ENCODE measurements around the gene HS3ST2.

HS3ST2 gene

DNA sequence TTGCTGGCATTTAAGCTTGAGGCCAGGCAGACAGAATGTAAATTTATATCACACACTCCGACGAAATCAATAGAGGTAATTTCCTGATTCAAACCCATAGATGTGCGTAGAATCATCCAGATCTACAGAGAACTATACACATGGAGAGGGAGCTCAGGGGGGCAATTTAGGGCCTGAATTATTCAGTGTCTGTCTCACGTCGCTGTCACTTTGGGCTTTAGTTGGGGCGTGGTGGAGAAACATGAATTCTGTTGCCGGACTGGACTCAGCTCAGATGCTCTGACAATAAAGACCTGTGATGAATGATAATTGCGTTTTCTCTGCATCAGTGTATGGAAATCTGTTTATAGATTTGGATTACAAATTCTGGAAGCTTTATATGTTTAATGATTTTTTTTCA is 32.5 kb upstream of the HS3ST2 start:
- POLR2A ChIA-PET: no interaction called here
- H3K4me1 ChIP-seq (ENCODE audit: control insufficient read depth, insufficient read depth, low read length): no peaks in the 10 kb centered on the region
- H3K27ac ChIP-seq (ENCODE audit: extremely low read depth, low read depth, low read length): no peak overlapping the region
- TF ChIP-seq, protein P1, sequence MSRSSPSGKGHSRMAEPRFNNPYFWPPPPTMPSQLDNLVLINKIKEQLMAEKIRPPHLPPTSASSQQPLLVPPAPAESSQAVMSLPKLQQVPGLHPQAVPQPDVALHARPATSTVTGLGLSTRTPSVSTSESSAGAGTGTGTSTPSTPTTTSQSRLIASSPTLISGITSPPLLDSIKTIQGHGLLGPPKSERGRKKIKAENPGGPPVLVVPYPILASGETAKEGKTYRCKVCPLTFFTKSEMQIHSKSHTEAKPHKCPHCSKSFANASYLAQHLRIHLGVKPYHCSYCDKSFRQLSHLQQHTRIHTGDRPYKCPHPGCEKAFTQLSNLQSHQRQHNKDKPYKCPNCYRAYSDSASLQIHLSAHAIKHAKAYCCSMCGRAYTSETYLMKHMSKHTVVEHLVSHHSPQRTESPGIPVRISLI (tag by site-specific recombination; IDR thresholded peaks at IDR 0.05): no peak
- TF ChIP-seq, protein P2, sequence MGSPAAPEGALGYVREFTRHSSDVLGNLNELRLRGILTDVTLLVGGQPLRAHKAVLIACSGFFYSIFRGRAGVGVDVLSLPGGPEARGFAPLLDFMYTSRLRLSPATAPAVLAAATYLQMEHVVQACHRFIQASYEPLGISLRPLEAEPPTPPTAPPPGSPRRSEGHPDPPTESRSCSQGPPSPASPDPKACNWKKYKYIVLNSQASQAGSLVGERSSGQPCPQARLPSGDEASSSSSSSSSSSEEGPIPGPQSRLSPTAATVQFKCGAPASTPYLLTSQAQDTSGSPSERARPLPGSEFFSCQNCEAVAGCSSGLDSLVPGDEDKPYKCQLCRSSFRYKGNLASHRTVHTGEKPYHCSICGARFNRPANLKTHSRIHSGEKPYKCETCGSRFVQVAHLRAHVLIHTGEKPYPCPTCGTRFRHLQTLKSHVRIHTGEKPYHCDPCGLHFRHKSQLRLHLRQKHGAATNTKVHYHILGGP (tag by site-specific recombination; IDR thresholded peaks at IDR 0.05): no peak
- TF ChIP-seq ZNF610 (tag by site-specific recombination; IDR thresholded peaks at IDR 0.05; ENCODE audit: borderline replicate concordance) (no peak), TRIM28 (IDR thresholded peaks at IDR 0.05; ENCODE audit: borderline replicate concordance, low read length) (no peak), ZNF791 (tag by site-specific recombination; IDR thresholded peaks at IDR 0.05) (no peak), ZBTB48 (tag by site-specific recombination; IDR thresholded peaks at IDR 0.05) (no peak), ZNF302 (tag by site-specific recombination; IDR thresholded peaks at IDR 0.05; ENCODE audit: low read depth) (no peak), ZNF473 (tag by site-specific recombination; IDR thresholded peaks at IDR 0.05) (no peak), ZNF292 (tag by site-specific recombination; IDR thresholded peaks at IDR 0.05; ENCODE audit: borderline replicate concordance, low read depth) (no peak), ZNF266 (tag by site-specific recombination; IDR thresholded peaks at IDR 0.05; ENCODE audit: low read depth) (no peak), ZNF626 (tag by site-specific recombination; IDR thresholded peaks at IDR 0.05) (no peak)
- TF ChIP-seq, protein P3, sequence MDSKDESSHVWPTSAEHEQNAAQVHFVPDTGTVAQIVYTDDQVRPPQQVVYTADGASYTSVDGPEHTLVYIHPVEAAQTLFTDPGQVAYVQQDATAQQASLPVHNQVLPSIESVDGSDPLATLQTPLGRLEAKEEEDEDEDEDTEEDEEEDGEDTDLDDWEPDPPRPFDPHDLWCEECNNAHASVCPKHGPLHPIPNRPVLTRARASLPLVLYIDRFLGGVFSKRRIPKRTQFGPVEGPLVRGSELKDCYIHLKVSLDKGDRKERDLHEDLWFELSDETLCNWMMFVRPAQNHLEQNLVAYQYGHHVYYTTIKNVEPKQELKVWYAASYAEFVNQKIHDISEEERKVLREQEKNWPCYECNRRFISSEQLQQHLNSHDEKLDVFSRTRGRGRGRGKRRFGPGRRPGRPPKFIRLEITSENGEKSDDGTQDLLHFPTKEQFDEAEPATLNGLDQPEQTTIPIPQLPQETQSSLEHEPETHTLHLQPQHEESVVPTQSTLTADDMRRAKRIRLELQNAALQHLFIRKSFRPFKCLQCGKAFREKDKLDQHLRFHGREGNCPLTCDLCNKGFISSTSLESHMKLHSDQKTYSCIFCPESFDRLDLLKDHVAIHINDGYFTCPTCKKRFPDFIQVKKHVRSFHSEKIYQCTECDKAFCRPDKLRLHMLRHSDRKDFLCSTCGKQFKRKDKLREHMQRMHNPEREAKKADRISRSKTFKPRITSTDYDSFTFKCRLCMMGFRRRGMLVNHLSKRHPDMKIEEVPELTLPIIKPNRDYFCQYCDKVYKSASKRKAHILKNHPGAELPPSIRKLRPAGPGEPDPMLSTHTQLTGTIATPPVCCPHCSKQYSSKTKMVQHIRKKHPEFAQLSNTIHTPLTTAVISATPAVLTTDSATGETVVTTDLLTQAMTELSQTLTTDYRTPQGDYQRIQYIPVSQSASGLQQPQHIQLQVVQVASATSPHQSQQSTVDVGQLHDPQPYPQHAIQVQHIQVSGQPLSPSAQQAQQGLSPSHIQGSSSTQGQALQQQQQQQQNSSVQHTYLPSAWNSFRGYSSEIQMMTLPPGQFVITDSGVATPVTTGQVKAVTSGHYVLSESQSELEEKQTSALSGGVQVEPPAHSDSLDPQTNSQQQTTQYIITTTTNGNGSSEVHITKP (tag by site-specific recombination; IDR thresholded peaks at IDR 0.05): no peak
- TF ChIP-seq, protein P4, sequence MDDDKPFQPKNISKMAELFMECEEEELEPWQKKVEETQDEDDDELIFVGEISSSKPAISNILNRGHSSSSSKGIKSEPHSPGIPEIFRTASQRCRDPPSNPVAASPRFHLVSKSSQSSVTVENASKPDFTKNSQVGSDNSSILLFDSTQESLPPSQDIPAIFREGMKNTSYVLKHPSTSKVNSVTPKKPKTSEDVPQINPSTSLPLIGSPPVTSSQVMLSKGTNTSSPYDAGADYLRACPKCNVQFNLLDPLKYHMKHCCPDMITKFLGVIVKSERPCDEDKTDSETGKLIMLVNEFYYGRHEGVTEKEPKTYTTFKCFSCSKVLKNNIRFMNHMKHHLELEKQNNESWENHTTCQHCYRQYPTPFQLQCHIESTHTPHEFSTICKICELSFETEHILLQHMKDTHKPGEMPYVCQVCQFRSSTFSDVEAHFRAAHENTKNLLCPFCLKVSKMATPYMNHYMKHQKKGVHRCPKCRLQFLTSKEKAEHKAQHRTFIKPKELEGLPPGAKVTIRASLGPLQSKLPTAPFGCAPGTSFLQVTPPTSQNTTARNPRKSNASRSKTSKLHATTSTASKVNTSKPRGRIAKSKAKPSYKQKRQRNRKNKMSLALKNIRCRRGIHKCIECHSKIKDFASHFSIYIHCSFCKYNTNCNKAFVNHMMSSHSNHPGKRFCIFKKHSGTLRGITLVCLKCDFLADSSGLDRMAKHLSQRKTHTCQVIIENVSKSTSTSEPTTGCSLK (tag by site-specific recombination; IDR thresholded peaks at IDR 0.05): no peak
- no peak overlapping the region for H3K4me3 ChIP-seq (ENCODE audit: low read depth, low read length)
- CTCF ChIA-PET: no interaction called here
- no peaks in the 10 kb centered on the region for H3K9me3 ChIP-seq (ENCODE audit: control insufficient read depth, insufficient read depth, low read depth, low read length)
- H3K36me3 ChIP-seq (ENCODE audit: control insufficient read depth in 2 of 2, insufficient read depth in 1 of 2, low read length in 2 of 2): no peaks in the 10 kb centered on the region

DNA sequence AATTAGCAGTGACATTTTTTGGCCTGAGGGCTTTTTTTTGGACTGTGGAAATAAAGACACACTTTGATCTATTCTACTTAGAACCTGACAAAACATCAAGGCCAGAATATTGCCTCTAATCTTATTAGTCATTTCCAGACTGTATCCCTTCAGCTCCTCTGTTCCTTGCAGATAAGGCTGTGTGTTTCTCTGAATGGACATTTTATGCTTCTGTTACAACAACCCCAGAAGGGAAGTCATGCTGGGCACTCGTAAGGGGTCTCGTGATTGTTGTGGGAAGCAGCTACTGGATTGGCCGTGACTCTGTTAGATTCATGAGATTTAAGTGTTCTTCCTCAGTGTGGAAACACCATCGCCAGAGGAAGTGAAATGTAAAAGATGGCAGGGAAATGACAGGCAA is 31.6 kb upstream of the HS3ST2 start:
- no peak overlapping the region for H3K4me3 ChIP-seq (ENCODE audit: low read depth, low read length)
- no peaks in the 10 kb centered on the region for H3K4me1 ChIP-seq (ENCODE audit: control insufficient read depth, insufficient read depth, low read length)
- H3K36me3 ChIP-seq (ENCODE audit: control insufficient read depth in 2 of 2, insufficient read depth in 1 of 2, low read length in 2 of 2): no peaks in the 10 kb centered on the region
- no peaks in the 10 kb centered on the region for H3K9me3 ChIP-seq (ENCODE audit: control insufficient read depth, insufficient read depth, low read depth, low read length)
- no peak for TF ChIP-seq ZNF658 (tag by site-specific recombination; IDR thresholded peaks at IDR 0.05)
- TF ChIP-seq TCF7L2 (IDR thresholded peaks at IDR 0.05; ENCODE audit: borderline replicate concordance, low read depth, low read length): peak; percentile 71; the same call in 1 of the 2 replicates
- TF ChIP-seq ZIC2 (tag by site-specific recombination; IDR thresholded peaks at IDR 0.05): peak; percentile 49; the same call in 1 of the 2 replicates
- peak; percentile 60; the same call in 1 of the 2 replicates for TF ChIP-seq OSR2 (tag by site-specific recombination; IDR thresholded peaks at IDR 0.05)
- no peak for TF ChIP-seq ZNF660 (tag by site-specific recombination; IDR thresholded peaks at IDR 0.05)
- ChIA-PET POLR2A (no interaction called here), CTCF (interaction anchor here (0.7 kb wide), 1 partner anchor 1194 kb away, joined by 4 read pairs; no protein-coding TSS in a partner anchor)
- H3K27ac ChIP-seq (ENCODE audit: extremely low read depth, low read depth, low read length): no peak overlapping the region
